ENCODE results near the gene RANGAP1. TPM values are rescaled to one million over a fixed set of nuclear protein-coding genes. Genes with fewer than 3 reads are reported as not detected.
A peak's percentile ranks its signal among the peaks of the same experiment; 100 is the strongest.

RANGAP1 gene
- total and polyA plus RNA-seq, 2 of the 13 experiments (the other 11 are each of a cell fraction or from before 2014, with no cell fraction given), result 51.8 to 83.9 TPM

DNA sequence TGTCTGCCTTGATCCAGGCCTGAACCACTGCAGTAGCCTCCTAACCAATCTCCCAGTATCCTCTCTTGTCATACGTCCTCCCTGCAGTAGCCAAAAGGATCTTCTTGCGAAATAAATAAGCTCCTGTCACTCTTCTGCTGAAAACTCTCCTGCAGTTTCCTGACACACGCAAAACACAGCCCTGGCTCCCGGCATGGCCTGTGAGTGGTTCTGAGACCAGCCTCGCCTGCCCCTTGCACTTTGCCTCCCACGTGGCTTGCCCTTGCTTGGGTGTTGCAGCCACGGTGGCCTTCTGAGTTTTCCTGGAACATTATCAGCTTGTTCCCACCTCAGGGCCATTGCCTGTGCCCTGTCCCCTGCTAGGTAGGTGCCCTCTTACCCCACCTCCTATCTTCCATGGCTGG is 22.6 kb upstream of the RANGAP1 start (continued):
- TF ChIP-seq RAD51 (IDR thresholded peaks at IDR 0.05; ENCODE audit: borderline replicate concordance) (peak; percentile 37; the same call in 1 of the 2 replicates), SIN3B (IDR thresholded peaks at IDR 0.05; ENCODE audit: low read length) (no peak), POLR2AphosphoS5 (IDR thresholded peaks at IDR 0.05; ENCODE audit: low read depth, low read length) (no peak), HIVEP1 (CRISPR knock-in tag; IDR thresholded peaks at IDR 0.05) (peak; percentile 50; the same call in 1 of the 2 replicates), PHF5A (CRISPR knock-in tag; IDR thresholded peaks at IDR 0.05; ENCODE audit: low read depth, unreplicated experiment) (peak; percentile 48), KLF9 (CRISPR knock-in tag; IDR thresholded peaks at IDR 0.05; ENCODE audit: low read depth) (0 out of 2 replicates have a peak, but pooled peaks have one; percentile 63), SMARCC2 (IDR thresholded peaks at IDR 0.05) (no peak), RXRA (CRISPR knock-in tag; IDR thresholded peaks at IDR 0.05) (peak; percentile 74), ZNF547 (CRISPR knock-in tag; IDR thresholded peaks at IDR 0.05) (no peak), FOSL2 (CRISPR knock-in tag; IDR thresholded peaks at IDR 0.05) (peak; percentile 49; the same call in 1 of the 2 replicates), ZNF567 (CRISPR knock-in tag; IDR thresholded peaks at IDR 0.05; ENCODE audit: borderline replicate concordance) (0 out of 2 replicates have a peak, but pooled peaks have one; percentile 67), ZNF883 (CRISPR knock-in tag; IDR thresholded peaks at IDR 0.05; ENCODE audit: not compliant biosample characterization) (peak; percentile 41), ZNF792 (CRISPR knock-in tag; IDR thresholded peaks at IDR 0.05) (peak; percentile 39; the same call in 1 of the 2 replicates), RXRB (CRISPR knock-in tag; IDR thresholded peaks at IDR 0.05; ENCODE audit: borderline replicate concordance) (peak; percentile 81), MED13 (CRISPR knock-in tag; IDR thresholded peaks at IDR 0.05) (0 out of 2 replicates have a peak, but pooled peaks have one; percentile 40), NCOR1 (IDR thresholded peaks at IDR 0.05; ENCODE audit: borderline replicate concordance, low read length) (no peak), NCOA2 (CRISPR knock-in tag; IDR thresholded peaks at IDR 0.05) (peak; percentile 69), YEATS2 (CRISPR knock-in tag; IDR thresholded peaks at IDR 0.05; ENCODE audit: borderline replicate concordance) (peak; percentile 72; the same call in 1 of the 2 replicates), GABPB1 (CRISPR knock-in tag; IDR thresholded peaks at IDR 0.05) (peak; percentile 60), JUN (CRISPR knock-in tag; IDR thresholded peaks at IDR 0.05) (no peak), SCMH1 (CRISPR knock-in tag; IDR thresholded peaks at IDR 0.05; ENCODE audit: borderline replicate concordance) (no peak)
- TF ChIP-seq, protein P1, sequence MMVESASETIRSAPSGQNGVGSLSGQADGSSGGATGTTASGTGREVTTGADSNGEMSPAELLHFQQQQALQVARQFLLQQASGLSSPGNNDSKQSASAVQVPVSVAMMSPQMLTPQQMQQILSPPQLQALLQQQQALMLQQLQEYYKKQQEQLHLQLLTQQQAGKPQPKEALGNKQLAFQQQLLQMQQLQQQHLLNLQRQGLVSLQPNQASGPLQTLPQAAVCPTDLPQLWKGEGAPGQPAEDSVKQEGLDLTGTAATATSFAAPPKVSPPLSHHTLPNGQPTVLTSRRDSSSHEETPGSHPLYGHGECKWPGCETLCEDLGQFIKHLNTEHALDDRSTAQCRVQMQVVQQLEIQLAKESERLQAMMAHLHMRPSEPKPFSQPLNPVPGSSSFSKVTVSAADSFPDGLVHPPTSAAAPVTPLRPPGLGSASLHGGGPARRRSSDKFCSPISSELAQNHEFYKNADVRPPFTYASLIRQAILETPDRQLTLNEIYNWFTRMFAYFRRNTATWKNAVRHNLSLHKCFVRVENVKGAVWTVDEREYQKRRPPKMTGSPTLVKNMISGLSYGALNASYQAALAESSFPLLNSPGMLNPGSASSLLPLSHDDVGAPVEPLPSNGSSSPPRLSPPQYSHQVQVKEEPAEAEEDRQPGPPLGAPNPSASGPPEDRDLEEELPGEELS (CRISPR knock-in tag; IDR thresholded peaks at IDR 0.05), result peak; percentile 42; the same call in 1 of the 2 replicates
- TF ChIP-seq, protein P2, sequence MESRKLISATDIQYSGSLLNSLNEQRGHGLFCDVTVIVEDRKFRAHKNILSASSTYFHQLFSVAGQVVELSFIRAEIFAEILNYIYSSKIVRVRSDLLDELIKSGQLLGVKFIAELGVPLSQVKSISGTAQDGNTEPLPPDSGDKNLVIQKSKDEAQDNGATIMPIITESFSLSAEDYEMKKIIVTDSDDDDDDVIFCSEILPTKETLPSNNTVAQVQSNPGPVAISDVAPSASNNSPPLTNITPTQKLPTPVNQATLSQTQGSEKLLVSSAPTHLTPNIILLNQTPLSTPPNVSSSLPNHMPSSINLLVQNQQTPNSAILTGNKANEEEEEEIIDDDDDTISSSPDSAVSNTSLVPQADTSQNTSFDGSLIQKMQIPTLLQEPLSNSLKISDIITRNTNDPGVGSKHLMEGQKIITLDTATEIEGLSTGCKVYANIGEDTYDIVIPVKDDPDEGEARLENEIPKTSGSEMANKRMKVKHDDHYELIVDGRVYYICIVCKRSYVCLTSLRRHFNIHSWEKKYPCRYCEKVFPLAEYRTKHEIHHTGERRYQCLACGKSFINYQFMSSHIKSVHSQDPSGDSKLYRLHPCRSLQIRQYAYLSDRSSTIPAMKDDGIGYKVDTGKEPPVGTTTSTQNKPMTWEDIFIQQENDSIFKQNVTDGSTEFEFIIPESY (CRISPR knock-in tag; IDR thresholded peaks at IDR 0.05), result peak; percentile 52; the same call in 1 of the 2 replicates
- TF ChIP-seq, protein P3, sequence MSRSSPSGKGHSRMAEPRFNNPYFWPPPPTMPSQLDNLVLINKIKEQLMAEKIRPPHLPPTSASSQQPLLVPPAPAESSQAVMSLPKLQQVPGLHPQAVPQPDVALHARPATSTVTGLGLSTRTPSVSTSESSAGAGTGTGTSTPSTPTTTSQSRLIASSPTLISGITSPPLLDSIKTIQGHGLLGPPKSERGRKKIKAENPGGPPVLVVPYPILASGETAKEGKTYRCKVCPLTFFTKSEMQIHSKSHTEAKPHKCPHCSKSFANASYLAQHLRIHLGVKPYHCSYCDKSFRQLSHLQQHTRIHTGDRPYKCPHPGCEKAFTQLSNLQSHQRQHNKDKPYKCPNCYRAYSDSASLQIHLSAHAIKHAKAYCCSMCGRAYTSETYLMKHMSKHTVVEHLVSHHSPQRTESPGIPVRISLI (CRISPR knock-in tag; IDR thresholded peaks at IDR 0.05; ENCODE audit: borderline replicate concordance), result peak; percentile 20; the same call in 1 of the 2 replicates
- TF ChIP-seq, protein P4, sequence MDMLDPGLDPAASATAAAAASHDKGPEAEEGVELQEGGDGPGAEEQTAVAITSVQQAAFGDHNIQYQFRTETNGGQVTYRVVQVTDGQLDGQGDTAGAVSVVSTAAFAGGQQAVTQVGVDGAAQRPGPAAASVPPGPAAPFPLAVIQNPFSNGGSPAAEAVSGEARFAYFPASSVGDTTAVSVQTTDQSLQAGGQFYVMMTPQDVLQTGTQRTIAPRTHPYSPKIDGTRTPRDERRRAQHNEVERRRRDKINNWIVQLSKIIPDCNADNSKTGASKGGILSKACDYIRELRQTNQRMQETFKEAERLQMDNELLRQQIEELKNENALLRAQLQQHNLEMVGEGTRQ (IDR thresholded peaks at IDR 0.05; ENCODE audit: low read depth, low read length), result peak; percentile 65
- TF ChIP-seq, protein P4 (CRISPR knock-in tag; IDR thresholded peaks at IDR 0.05; ENCODE audit: borderline replicate concordance), result peak; percentile 73; the same call in 1 of the 2 replicates
